Esophagus muscularis mucosa (tissue), 3 donors: Measurements from ENCODE around the gene CEP68.

Experiments used
- POLR2A ChIP-seq: fragments of 450-650 bp; IDR thresholded peaks from one replicate; pipeline ENCODE4 v1.6.1; 2017; ENCODE audit warnings: antibody characterized with exemption, moderate library complexity, mild to moderate bottlenecking, low read depth
- POLR2AphosphoS5 ChIP-seq, 2 donors: sonication (generic); formaldehyde crosslinking; IDR thresholded peaks; one replicate each; pipeline ENCODE4 v1.6.1; 2017; ENCODE audit warnings: antibody characterized with exemption in 2 of 2
- TF ChIP-seq, protein P1 (sequence below), 3 experiments: fragments of 200-600 bp in 2 of 3; fragments of 450-650 bp in 1 of 3; sonication (generic) in 2 of 3; IDR thresholded peaks; one replicate each; pipeline ENCODE4 v1.5.1; 2017 to 2019; ENCODE audit warnings: antibody characterized with exemption in 3 of 3, mild to moderate bottlenecking in 2 of 3, moderate library complexity in 1 of 3

DNA sequence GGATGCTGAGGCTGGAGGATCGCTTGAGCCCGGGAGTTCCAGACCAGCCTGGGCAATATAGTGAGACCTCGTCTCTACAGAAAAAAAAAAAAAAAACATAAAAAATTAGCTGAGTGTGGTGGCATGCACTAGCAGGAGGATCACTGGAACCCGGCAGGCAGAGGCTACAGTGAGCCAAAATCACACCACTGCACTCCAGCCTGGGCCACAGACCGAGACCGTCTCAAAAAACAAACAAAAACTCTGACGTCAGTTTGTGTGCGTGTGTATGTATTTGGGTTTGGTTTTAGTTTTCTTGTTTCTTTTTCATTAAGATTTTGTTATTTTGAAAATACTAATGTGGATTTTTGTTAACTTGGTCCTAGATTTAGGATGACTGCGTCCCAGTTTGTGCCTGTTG is 19.0 kb downstream of the CEP68 start:
- no peak for TF ChIP-seq POLR2A
- TF ChIP-seq, protein P1, sequence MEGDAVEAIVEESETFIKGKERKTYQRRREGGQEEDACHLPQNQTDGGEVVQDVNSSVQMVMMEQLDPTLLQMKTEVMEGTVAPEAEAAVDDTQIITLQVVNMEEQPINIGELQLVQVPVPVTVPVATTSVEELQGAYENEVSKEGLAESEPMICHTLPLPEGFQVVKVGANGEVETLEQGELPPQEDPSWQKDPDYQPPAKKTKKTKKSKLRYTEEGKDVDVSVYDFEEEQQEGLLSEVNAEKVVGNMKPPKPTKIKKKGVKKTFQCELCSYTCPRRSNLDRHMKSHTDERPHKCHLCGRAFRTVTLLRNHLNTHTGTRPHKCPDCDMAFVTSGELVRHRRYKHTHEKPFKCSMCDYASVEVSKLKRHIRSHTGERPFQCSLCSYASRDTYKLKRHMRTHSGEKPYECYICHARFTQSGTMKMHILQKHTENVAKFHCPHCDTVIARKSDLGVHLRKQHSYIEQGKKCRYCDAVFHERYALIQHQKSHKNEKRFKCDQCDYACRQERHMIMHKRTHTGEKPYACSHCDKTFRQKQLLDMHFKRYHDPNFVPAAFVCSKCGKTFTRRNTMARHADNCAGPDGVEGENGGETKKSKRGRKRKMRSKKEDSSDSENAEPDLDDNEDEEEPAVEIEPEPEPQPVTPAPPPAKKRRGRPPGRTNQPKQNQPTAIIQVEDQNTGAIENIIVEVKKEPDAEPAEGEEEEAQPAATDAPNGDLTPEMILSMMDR (IDR thresholded peaks at IDR 0.05) = no peak
- no peak for TF ChIP-seq POLR2AphosphoS5 (IDR thresholded peaks at IDR 0.05)
